Measurements from ENCODE around the gene PASK.

PASK gene

GRCh38 chr2:241072553-241073165 lies 76.6 kb downstream of the PASK start:
- no peak overlapping the region for H3K4me3 ChIP-seq (ENCODE audit: low read length)
- DNase-seq (ENCODE audit: low read depth), result no peak
- TF ChIP-seq CTCF (conservative IDR thresholded peaks at IDR 0.05; ENCODE audit: low read length), result no peak

- DNase-seq (ENCODE audit: low read depth), result no peak
- no peak overlapping the region for H3K4me3 ChIP-seq (ENCODE audit: low read length)
- no peak for TF ChIP-seq CTCF (conservative IDR thresholded peaks at IDR 0.05; ENCODE audit: low read length)
These were observed 77.1 kb downstream of the PASK start for GRCh38 chr2:241072151-241072550.

- TF ChIP-seq CTCF (conservative IDR thresholded peaks at IDR 0.05; ENCODE audit: low read length), result no peak
- no peak overlapping the region for H3K4me3 ChIP-seq (ENCODE audit: low read length)
- no peak for DNase-seq (ENCODE audit: low read depth)
These were observed 77.6 kb downstream of the PASK start for GRCh38 chr2:241071677-241072111.

- H3K4me3 ChIP-seq (ENCODE audit: low read length), result no peak overlapping the region
- TF ChIP-seq CTCF (conservative IDR thresholded peaks at IDR 0.05; ENCODE audit: low read length), result no peak
These were observed 78.2 kb downstream of the PASK start for GRCh38 chr2:241070811-241071676.

DNA sequence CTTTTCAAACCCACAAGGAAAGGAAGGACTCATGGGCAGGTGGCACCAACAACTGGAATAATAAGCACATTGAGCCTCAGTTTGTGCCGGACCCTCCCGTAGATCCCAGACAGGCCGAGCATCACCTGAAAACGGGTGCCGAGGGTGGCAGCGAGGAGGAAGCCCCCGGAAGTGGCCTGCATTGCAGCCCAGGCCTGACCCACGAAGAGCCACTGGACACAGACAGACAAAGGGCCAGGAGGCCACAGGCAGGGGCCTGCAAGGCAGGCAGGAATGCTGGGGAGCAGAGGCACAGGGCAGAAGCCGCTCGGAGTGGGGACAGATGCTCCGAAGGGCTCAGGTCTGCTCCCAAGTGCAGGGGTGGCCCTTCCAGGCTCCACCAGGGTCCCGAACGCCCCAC lies 78.9 kb downstream of the PASK start:
- no peak for DNase-seq (ENCODE audit: low read depth)
- no peak overlapping the region for H3K4me3 ChIP-seq (ENCODE audit: low read length)
- TF ChIP-seq CTCF (conservative IDR thresholded peaks at IDR 0.05; ENCODE audit: low read length), result no peak

More at GRCh38 chr2:241070811-241071676, 78.2 kb downstream of the PASK start:
- no peak for DNase-seq (ENCODE audit: low read depth)

GRCh38 chr2:241069821-241070281 lies 79.4 kb downstream of the PASK start:
- TF ChIP-seq CTCF (conservative IDR thresholded peaks at IDR 0.05; ENCODE audit: low read length), result no peak
- no peak for DNase-seq (ENCODE audit: low read depth)

More at GRCh38 chr2:241069821-241070281, 79.4 kb downstream of the PASK start:
- H3K4me3 ChIP-seq (ENCODE audit: low read length), result no peak overlapping the region

All from AG10803 (cell line).